H9 (cell line): ENCODE data around the gene RUSF1. TPM values are rescaled to one million over a fixed set of nuclear protein-coding genes. Genes with fewer than 3 reads are reported as not detected.

Source experiments
- DNase-seq: peaks from one replicate; pipeline ENCODE4 v3.0.0-alpha.2; 2017
- H2AFZ ChIP-seq: one replicate; pipeline ENCODE4 v1.6.1; 2013; ENCODE audit warnings: mild to moderate bottlenecking, low read length, control low read depth, moderate library complexity
- H2AK5ac ChIP-seq: 2 replicates; pipeline ENCODE4 v1.6.1; 2013; ENCODE audit warnings: low read length, control low read depth, mixed read lengths; ENCODE audit not compliant: insufficient read length
- H2BK120ac ChIP-seq: one replicate; pipeline ENCODE4 v1.6.1; 2013; ENCODE audit warnings: low read depth, mild to moderate bottlenecking, low read length, control low read depth, inconsistent platforms; ENCODE audit not compliant: poor library complexity, severe bottlenecking
- H2BK12ac ChIP-seq: 2 replicates; pipeline ENCODE4 v1.6.1; 2013; ENCODE audit warnings: low read length, control low read depth, mixed read lengths, low read depth; ENCODE audit not compliant: insufficient read length
- H2BK15ac ChIP-seq: 2 replicates; pipeline ENCODE4 v1.6.1; 2013; ENCODE audit warnings: low read depth, low read length, control low read depth
- H2BK20ac ChIP-seq: one replicate; pipeline ENCODE4 v1.6.1; 2013; ENCODE audit warnings: low read depth, mild to moderate bottlenecking, low read length, control low read depth, inconsistent platforms; ENCODE audit not compliant: poor library complexity, severe bottlenecking
- H2BK5ac ChIP-seq: 2 replicates; pipeline ENCODE4 v1.6.1; 2013; ENCODE audit warnings: low read length, control low read depth, mixed read lengths; ENCODE audit not compliant: insufficient read length
- H3K14ac ChIP-seq: 2 replicates; pipeline ENCODE4 v1.6.1; 2013; ENCODE audit warnings: low read length, control low read depth; ENCODE audit not compliant: insufficient read depth
- H3K18ac ChIP-seq: 2 replicates; pipeline ENCODE4 v1.6.1; 2013; ENCODE audit warnings: low read depth, mild to moderate bottlenecking, mixed read lengths, low read length, control low read depth; ENCODE audit not compliant: insufficient read length
- H3K23ac ChIP-seq: 2 replicates; pipeline ENCODE4 v1.6.1; 2013; ENCODE audit warnings: low read length, control low read depth, mixed read lengths, low read depth; ENCODE audit not compliant: insufficient read length
- H3K23me2 ChIP-seq: 2 replicates; pipeline ENCODE4 v1.6.1; 2013; ENCODE audit warnings: low read depth, mild to moderate bottlenecking, mixed read lengths, low read length, control low read depth; ENCODE audit not compliant: insufficient read length, poor library complexity, severe bottlenecking
- H3K27ac ChIP-seq: 2 replicates; pipeline ENCODE4 v1.5.1; 2013; ENCODE audit warnings: low read length, control low read depth, mixed read lengths, low read depth; ENCODE audit not compliant: insufficient read length
- H3K27me3 ChIP-seq: 2 replicates; pipeline ENCODE4 v1.6.1; 2013; ENCODE audit warnings: low read length, control low read depth, inconsistent platforms; ENCODE audit not compliant: insufficient read depth
- H3K4ac ChIP-seq: 2 replicates; pipeline ENCODE4 v1.6.1; 2013; ENCODE audit warnings: low read depth, mild to moderate bottlenecking, control low read depth, inconsistent platforms, low read length, moderate library complexity
- H3K4me1 ChIP-seq: 2 replicates; pipeline ENCODE4 v1.6.1; 2013; ENCODE audit warnings: low read length, control low read depth, inconsistent platforms; ENCODE audit not compliant: insufficient read depth
- H3K4me2 ChIP-seq: 2 replicates; pipeline ENCODE4 v1.6.1; 2013; ENCODE audit warnings: low read length, control low read depth, mixed read lengths; ENCODE audit not compliant: insufficient read length, insufficient read depth
- H3K56ac ChIP-seq: 2 replicates; pipeline ENCODE4 v1.6.1; 2013; ENCODE audit warnings: low read depth, mild to moderate bottlenecking, mixed read lengths, low read length, control low read depth; ENCODE audit not compliant: insufficient read length
- H3K79me1 ChIP-seq: 2 replicates; pipeline ENCODE4 v1.6.1; 2013; ENCODE audit warnings: low read depth, mild to moderate bottlenecking, moderate library complexity, low read length, control low read depth, inconsistent platforms; ENCODE audit not compliant: insufficient read depth, poor library complexity, severe bottlenecking
- H3K79me2 ChIP-seq: 2 replicates; pipeline ENCODE4 v1.6.1; 2013; ENCODE audit warnings: low read length, control low read depth, inconsistent platforms; ENCODE audit not compliant: insufficient read depth
- H3K9ac ChIP-seq: 2 replicates; pipeline ENCODE4 v1.6.1; 2013; ENCODE audit warnings: low read length, control low read depth, mixed read lengths; ENCODE audit not compliant: insufficient read length; ENCODE audit errors: extremely low read depth
- H3K9me3 ChIP-seq: one replicate; pipeline ENCODE4 v1.6.1; 2013; ENCODE audit warnings: low read depth, low read length, inconsistent platforms; ENCODE audit not compliant: control insufficient read depth
- H3T11ph ChIP-seq: one replicate; pipeline ENCODE4 v1.6.1; 2013; ENCODE audit warnings: mild to moderate bottlenecking, low read length, control low read depth, inconsistent platforms
- H4K20me1 ChIP-seq: one replicate; pipeline ENCODE4 v1.6.1; 2013; ENCODE audit not compliant: control insufficient read depth, insufficient read length, insufficient read depth
- H4K5ac ChIP-seq: 2 replicates; pipeline ENCODE4 v1.6.1; 2013; ENCODE audit warnings: low read depth, mild to moderate bottlenecking, mixed read lengths, low read length, control low read depth; ENCODE audit not compliant: insufficient read length
- H4K8ac ChIP-seq: replicated peaks from 2 replicates; pipeline ENCODE4 v1.6.1; 2013; ENCODE audit warnings: low read length, control low read depth, mixed read lengths, low read depth; ENCODE audit not compliant: insufficient read length
- H4K91ac ChIP-seq: 2 replicates; pipeline ENCODE4 v1.6.1; 2013; ENCODE audit warnings: low read depth, mild to moderate bottlenecking, moderate library complexity, mixed read lengths, low read length, control low read depth; ENCODE audit not compliant: insufficient read length
- H3K27ac Mint-ChIP-seq, 3 experiments: 2 replicates in 2 of 3; 3 replicates in 1 of 3; pipeline ENCODE4 v1.8.0; 2020 to 2021; ENCODE audit warnings: mixed read lengths in 3 of 3, mild to moderate bottlenecking in 1 of 3, moderate library complexity in 1 of 3
- H3K27me3 Mint-ChIP-seq: 2 replicates; pipeline ENCODE4 v1.8.0; 2021; ENCODE audit warnings: low read depth, mild to moderate bottlenecking, moderate library complexity, mixed read lengths
- H3K36me3 Mint-ChIP-seq, 3 experiments: 2 replicates in 2 of 3; 3 replicates in 1 of 3; pipeline ENCODE4 v1.8.0; 2020 to 2021; ENCODE audit warnings: low read depth in 3 of 3, mixed read lengths in 3 of 3; ENCODE audit not compliant: insufficient read depth in 1 of 3
- H3K4me1 Mint-ChIP-seq, 2 experiments: 2 replicates each; pipeline ENCODE4 v1.8.0; 2020; ENCODE audit warnings: mixed read lengths in 2 of 2
- H3K4me3 Mint-ChIP-seq, 2 experiments: 2 replicates in 1 of 2; 3 replicates in 1 of 2; pipeline ENCODE4 v1.8.0; 2020 to 2021; ENCODE audit warnings: mild to moderate bottlenecking in 2 of 2, mixed read lengths in 2 of 2, moderate library complexity in 1 of 2
- H3K9me3 Mint-ChIP-seq, 2 experiments: 2 replicates in 1 of 2; 3 replicates in 1 of 2; pipeline ENCODE4 v1.8.0; 2020; ENCODE audit warnings: mild to moderate bottlenecking in 2 of 2, mixed read lengths in 2 of 2, moderate library complexity in 1 of 2
- CTCF ChIP-seq: fragments of 200-600 bp; sonication (generic); conservative IDR thresholded peaks from 3 replicates; pipeline ENCODE4 v1.8.0; 2021; ENCODE audit warnings: antibody characterized with exemption, mild to moderate bottlenecking
- WGBS: extraction: QIAGEN DNeasy Blood & Tissue Kit; methylation state at CpG from one replicate; pipeline ENCODE4 v1.1.7; 2013; ENCODE audit warnings: missing lambda C conversion rate, low lambda C conversion rate, mixed read lengths; ENCODE audit not compliant: insufficient read length; ENCODE audit errors: extremely low coverage; 5-methylcytosine and 5-hydroxymethylcytosine counted together
- total RNA-seq: library from RNA; stranded (reverse); gene quantifications from 2 replicates; pipeline ENCODE4 v1.2.1, GENCODE V29; 2021

The RUSF1 gene
- total RNA-seq, 1 experiment from 2014 or later: 33.4 TPM

DNA sequence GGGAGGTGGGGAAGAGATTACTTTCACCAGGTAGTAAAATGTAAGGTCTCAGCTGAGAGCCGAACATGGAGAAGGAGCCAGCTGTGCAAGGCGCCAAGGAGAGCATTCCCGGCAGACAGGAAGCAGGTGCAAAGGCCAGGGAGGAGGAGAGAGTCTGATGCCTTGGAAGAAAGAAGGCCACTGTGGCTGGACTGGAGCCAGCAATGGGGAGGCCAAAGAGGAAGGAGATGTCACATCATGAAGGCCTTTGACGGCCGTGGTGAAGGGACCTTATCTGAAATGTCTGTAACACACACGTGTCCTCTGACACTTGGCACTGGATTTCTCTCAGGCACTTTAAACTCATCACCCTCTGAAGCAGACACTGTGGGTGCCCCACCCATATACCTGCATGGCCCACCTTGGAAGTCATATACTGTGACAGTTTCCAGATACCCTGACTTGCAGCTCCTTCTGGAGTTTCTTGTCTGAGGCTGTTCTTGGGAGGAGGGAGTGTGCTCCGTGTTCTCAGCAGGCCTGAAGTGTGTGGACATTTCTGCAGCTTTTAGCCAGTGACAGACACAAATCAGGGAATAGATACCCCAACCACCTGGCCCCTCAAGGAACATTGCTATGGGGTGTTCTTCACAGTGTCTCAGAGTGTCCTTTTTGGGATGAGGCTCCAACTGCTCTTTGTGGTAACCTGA lies 27.2 kb downstream of the RUSF1 start:
- no peaks in the 10 kb centered on the region for H3K79me2 ChIP-seq
- no peak overlapping the region for H3K18ac ChIP-seq
- Mint-ChIP-seq H3K9me3 (no peaks in the 10 kb centered on the region; a peak in 1 of 5 replicates), H3K4me3 (no peak overlapping the region), H3K4me1 (peaks cover 21 to 23% of the 10 kb centered on the region in 2 experiments), H3K27ac (no peak overlapping the region), H3K27me3 (peaks cover 73% of the 10 kb centered on the region), H3K36me3 (no peaks in the 10 kb centered on the region)
- no peaks in the 10 kb centered on the region for H4K20me1 ChIP-seq
- H4K91ac ChIP-seq: no peak overlapping the region
- no peak overlapping the region for H3K56ac ChIP-seq
- H3K23me2 ChIP-seq: peaks cover 12% of the 10 kb centered on the region
- DNase-seq: no peak
- H3T11ph ChIP-seq: no peak overlapping the region
- no peak overlapping the region for H3K27ac ChIP-seq
- no peak overlapping the region for H2AK5ac ChIP-seq
- no peak overlapping the region for H2BK5ac ChIP-seq
- H3K27me3 ChIP-seq: peaks cover 3% of the 10 kb centered on the region; the same call in 1 of the 2 replicates
- no peaks in the 10 kb centered on the region for H3K79me1 ChIP-seq
- no peak overlapping the region for H3K4me2 ChIP-seq
- no peak overlapping the region for H4K5ac ChIP-seq
- H3K23ac ChIP-seq: no peak overlapping the region
- no peak overlapping the region for H4K8ac ChIP-seq
- TF ChIP-seq CTCF: no peak
- H3K9ac ChIP-seq: no peak overlapping the region
- H2BK120ac ChIP-seq: no peak overlapping the region
- WGBS: no CpG with 5 or more reads among the region's 7 CpGs
- H3K9me3 ChIP-seq: no peaks in the 10 kb centered on the region
- no peak overlapping the region for H3K4ac ChIP-seq
- no peak overlapping the region for H2AFZ ChIP-seq
- no peak overlapping the region for H2BK12ac ChIP-seq
- H2BK15ac ChIP-seq: no peak overlapping the region
- H3K14ac ChIP-seq: no peak overlapping the region
- H3K4me1 ChIP-seq: no peaks in the 10 kb centered on the region
- no peak overlapping the region for H2BK20ac ChIP-seq
